ENCODE data around the gene ABCC8.

- TF ChIP-seq CTCF (IDR thresholded peaks at IDR 0.05) = no peak
- no peak for TF ChIP-seq POLR2A (IDR thresholded peaks at IDR 0.05)
Observed at GRCh38 chr11:17396598-17397310, 79.9 kb downstream of the ABCC8 start.
